Fibroblast of lung (primary cell): Measurements from ENCODE around the gene ROBO1.

Experiments used
- CTCF ChIP-seq, 2 donors: IDR thresholded peaks in 1 of 2; conservative IDR thresholded peaks in 1 of 2; 1 replicate in 1 of 2; 2 replicates in 1 of 2; pipeline ENCODE4 v1.5.1; 2011 to 2012; ENCODE audit warnings: low read length in 2 of 2, control low read depth in 1 of 2, inconsistent platforms in 1 of 2, low read depth in 1 of 2, mild to moderate bottlenecking in 1 of 2
- EZH2 ChIP-seq: IDR thresholded peaks from 2 replicates; pipeline ENCODE4 v1.5.1; 2012; ENCODE audit warnings: low read length, control low read depth, mild to moderate bottlenecking; ENCODE audit errors: missing control alignments

DNA sequence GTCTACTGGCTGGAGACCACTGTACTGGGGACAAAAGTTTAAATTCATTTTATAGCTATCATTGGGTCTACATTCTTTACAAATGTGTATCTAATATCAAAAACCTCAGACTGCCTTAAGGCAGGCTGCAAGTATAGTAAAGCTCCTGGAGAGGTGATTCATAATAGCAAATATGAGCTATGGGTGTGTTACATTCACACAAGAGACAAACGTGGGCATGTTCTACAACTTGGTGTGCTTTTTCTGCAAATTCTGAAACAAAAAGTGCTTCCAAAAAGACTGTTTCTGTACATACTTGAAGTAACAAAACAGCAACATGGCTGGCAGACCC, 1101.4 kb downstream of the ROBO1 start:
- TF ChIP-seq CTCF (conservative IDR thresholded peaks at IDR 0.05 in 1 of 2, IDR thresholded peaks at IDR 0.05 in 1 of 2; ENCODE audit: low read depth in 1 of 2, low read length in 2 of 2): no peak
- TF ChIP-seq EZH2: no peak
